Sigmoid colon (tissue), 4 donors: ENCODE measurements around the gene PPM1F.

Experiments used
- EP300 ChIP-seq, 4 donors: sonication (generic); formaldehyde crosslinking; IDR thresholded peaks; one replicate each; pipeline ENCODE4 v1.6.1; 2017; ENCODE audit warnings: antibody characterized with exemption in 4 of 4
- POLR2A ChIP-seq, 2 donors: fragments of 450-650 bp; IDR thresholded peaks; one replicate each; pipeline ENCODE4 v1.6.1; 2016; ENCODE audit warnings: antibody characterized with exemption in 2 of 2, mild to moderate bottlenecking in 2 of 2, moderate library complexity in 2 of 2
- POLR2AphosphoS5 ChIP-seq, 4 donors: sonication (generic); formaldehyde crosslinking; IDR thresholded peaks; one replicate each; pipeline ENCODE4 v1.6.1; 2017; ENCODE audit warnings: antibody characterized with exemption in 4 of 4
- TF ChIP-seq, protein P1 (sequence below), 4 experiments: fragments of 450-650 bp in 3 of 4; fragments of 200-600 bp in 1 of 4; IDR thresholded peaks; one replicate each; pipeline ENCODE4 v1.5.1; 2016 to 2019; ENCODE audit warnings: antibody characterized with exemption in 4 of 4, mild to moderate bottlenecking in 3 of 4, moderate library complexity in 2 of 4

DNA sequence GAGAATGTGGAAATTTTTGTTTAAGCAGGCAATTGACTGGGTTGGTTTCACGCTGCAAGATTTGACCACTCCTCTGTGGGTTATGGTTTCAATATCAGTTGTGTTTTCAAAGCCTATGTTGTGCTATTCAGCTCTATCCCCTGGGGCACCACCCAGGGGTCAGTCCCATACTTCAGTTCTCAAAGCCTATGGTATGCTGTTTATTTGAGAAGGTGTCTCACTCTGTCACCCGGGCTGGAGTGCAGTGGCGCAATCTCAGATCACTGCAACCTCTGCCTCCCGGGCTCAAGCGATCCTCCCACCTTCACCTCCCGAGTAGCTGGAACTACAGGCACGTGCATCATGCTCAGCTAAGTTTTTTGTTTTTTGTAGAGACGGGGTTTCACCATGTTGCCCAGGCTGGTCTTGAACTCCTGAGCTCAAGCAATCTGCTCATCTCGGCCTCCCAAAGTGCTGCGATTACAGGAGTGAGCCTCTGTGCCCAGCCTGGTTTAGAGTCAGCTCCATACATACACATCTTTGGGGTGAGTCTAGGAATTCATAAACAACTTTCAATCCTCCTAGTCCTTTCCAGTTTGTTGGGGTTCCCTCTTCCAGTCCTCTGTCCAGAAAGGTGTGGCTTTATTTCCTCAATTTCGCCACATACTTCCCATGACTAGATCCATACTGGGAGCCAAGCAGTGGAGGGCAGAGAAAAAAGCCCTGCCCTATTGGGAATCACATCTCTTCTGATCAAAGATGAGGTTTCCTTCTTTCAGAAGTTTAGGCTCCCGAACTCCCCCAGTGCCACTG is 50.2 kb downstream of the PPM1F start:
- TF ChIP-seq, protein P1, sequence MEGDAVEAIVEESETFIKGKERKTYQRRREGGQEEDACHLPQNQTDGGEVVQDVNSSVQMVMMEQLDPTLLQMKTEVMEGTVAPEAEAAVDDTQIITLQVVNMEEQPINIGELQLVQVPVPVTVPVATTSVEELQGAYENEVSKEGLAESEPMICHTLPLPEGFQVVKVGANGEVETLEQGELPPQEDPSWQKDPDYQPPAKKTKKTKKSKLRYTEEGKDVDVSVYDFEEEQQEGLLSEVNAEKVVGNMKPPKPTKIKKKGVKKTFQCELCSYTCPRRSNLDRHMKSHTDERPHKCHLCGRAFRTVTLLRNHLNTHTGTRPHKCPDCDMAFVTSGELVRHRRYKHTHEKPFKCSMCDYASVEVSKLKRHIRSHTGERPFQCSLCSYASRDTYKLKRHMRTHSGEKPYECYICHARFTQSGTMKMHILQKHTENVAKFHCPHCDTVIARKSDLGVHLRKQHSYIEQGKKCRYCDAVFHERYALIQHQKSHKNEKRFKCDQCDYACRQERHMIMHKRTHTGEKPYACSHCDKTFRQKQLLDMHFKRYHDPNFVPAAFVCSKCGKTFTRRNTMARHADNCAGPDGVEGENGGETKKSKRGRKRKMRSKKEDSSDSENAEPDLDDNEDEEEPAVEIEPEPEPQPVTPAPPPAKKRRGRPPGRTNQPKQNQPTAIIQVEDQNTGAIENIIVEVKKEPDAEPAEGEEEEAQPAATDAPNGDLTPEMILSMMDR (IDR thresholded peaks at IDR 0.05), result no peak
- TF ChIP-seq POLR2A (IDR thresholded peaks at IDR 0.05) (no peak), POLR2AphosphoS5 (IDR thresholded peaks at IDR 0.05) (no peak), EP300 (IDR thresholded peaks at IDR 0.05) (no peak)
